DMS53 (cell line): Measurements from ENCODE around the gene DERL2.

Source experiments
- DNase-seq: peaks from one replicate; lab custom pipeline; 2025; lab: John Stamatoyannopoulos, UW

The DERL2 gene

DNA sequence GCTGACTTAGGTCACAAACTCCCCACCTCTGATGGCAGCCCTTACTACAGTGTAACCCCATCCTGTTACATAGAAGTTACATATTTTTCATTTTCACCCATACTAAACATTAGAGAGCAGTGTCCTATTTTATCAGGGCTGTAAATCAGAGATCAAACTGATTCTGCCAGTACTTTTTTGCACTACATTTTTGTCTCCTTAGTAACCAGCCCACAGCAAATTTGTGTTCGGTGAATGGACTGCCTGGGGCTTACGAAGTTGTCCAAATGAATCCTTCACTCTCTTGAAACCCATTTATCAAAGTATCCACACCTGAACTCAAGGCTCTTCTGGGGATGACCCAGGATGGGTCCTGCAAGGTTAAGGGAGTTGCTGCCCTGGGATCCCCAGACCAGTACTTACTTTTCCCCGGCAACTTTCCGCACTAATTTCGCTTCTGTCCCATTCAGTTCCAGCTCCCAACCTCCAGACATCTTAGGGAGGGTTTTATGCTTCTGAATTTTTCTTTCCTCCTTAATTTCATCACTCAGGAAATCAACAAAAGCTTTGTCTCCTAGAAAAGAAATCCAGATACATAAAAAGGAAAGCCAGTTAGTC, 48.2 kb downstream of the DERL2 start:
- no peak for DNase-seq

DNA sequence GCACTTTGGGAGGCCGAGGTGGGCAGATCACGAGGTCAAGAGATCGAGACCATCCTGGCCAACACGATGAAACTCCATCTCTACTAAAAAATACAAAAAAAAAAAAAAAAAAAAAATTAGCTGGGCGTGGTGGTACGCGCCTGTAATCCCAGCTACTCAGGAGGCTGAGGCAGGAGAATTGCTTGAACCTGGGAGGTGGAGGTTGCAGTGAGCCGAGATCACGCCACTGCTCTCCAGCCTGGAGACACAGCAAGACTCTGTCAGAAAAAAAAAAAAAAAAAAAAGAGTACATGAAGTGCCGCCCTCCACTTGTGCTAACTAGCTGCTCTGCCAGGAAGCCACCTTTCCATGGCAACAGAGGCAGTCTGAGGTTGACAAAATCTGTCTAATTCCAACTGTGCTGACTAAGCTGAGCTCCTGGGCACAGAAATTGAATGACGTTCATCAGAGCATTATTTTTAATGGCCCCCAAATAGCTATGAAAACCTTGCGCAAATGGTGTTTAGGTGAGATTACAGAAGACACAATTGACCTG, 50.1 kb downstream of the DERL2 start:
- peak; percentile 16 for DNase-seq

DNA sequence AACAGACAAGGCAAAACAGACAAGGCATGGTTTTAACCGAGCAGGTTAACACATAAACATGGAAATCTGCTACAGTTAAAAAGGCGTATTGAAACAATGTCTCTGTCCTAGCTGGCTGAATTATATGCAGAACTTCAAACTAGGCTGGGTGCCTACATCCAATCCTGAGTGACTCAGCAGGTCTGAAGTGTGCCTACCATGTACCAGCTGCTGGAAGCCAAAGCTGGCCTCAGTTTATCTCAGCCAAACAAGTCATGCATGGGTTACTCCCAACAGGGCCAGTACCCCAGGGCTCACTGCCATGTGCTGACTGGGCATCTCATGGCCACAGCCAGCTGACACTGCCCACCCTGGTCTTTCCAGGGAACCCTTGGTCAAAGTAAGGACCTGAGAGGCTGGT, 51.0 kb downstream of the DERL2 start:
- DNase-seq = no peak

DNA sequence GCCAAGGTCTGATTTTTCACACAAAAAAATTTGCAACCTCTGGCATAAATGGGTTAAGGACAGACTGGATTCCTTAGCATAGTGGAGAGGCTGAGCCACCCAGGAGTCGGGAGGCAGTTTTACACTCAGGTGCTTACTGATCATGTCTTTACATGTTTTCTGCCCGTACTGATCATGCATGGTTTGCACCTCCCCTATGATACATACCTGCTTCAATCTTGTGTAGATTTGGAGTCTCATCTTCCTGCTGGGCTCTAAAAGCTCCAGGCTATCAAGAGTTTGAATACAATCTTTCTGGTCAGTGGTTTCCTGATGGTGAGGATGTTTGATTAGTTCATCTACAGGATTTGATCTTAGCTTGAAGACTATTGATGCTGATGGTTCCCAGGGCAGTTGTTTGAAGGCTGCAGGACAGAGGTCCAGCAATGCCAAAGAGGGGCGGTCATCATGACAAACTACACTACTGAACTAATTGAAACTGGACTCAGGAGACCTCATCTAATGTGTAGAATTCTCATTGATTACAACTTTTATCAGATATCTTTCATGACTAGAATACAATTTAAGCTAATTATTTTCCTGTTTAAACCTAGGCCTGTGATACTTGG, 53.9 kb downstream of the DERL2 start:
- DNase-seq = no peak

DNA sequence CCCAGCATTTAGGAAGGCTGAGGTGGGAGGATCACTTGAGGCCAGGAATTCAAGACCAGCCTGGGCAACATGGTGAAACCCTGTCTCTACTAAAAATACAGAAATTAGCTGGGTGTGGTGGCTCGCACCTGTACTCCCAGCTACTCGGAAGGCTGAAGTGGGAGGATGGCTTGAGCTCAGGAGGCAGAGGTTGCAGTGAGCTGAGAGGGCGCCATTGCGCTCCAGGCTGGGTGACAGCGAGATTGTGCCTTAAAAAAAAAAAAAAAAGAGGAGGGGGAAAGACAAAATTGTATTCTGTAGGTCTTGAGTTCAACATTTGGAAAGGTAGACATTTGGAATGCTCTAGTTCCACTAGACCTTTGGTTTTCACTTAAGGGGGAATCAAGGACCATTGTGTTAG, 54.7 kb downstream of the DERL2 start:
- DNase-seq = peak; percentile 32

GRCh38 chr17:5430413-5430999, 55.5 kb downstream of the DERL2 start:
- no peak for DNase-seq

DNA sequence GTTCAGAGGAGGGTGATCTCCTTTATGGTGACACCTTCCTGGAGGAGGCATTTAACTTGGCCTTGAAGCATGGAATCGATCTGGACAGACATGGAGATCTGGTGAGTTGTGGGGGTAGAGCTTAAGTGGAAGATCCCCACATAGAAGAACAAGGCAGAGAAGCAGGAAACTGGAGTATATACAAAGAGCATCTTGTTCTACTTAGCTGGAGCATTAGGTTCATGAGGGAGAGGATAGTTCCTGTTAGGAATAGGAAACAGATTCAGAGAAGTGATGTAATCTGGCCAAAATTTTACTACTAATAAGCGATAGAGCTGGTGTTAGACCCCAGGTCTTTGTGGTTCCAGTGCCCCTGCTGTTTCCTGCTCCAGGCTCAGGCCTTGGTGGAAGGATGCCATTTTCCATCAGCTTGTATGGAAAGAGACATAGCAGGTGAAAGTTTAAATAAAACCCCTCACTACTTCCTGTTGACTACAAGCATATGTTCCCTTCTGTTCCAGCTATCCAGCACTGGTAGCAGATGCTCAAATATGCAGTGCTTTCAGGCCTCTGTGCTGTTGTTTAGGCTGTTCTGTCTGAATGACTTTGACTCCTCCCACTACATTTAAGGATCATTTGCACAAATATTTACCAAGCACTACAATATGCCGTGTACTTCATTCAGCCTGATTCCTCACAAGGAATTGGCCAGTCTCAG, 56.6 kb downstream of the DERL2 start:
- DNase-seq = peak; percentile 91

DNA sequence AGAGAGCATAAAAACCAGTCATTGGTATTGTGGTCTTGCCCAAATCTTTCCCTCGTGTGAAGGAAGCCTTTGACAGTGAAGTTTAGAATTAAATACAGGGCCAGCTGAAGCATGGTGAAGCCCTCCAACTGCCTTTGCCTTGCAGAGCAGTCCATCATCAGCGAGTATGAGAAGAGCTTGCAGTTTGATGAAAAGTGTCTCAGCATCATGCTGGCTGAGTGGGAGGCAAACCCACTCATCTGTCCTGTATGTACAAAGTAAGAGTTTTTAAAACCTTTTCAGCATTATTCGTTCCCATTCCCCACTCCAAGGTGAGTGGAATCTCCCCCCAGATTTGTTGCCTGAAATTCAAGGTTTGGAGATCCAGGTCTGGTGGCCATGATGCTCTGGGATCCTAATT, 60.2 kb downstream of the DERL2 start:
- DNase-seq = no peak

GRCh38 chr17:5424909-5425308, 61.1 kb downstream of the DERL2 start:
- DNase-seq = no peak

DNA sequence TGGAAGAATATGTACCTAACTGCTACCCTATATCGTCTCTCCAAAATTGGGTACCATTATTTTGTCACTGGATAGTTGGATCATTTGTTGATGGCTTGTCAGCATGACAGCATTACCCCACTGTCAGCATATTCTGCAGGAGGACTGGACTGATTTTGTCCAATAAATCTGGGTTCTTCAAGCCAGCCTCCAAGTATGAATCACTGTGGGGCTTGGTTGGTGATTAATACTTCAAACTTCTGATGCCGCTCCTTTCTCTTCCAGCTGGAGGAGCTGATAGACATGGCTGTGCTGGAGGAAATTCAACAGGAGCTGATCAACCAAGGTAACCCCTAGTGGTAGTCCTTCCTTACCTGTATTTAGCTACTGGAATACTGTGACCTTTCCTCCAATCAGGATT, 63.5 kb downstream of the DERL2 start:
- no peak for DNase-seq
